ENCODE results near the gene TH.
"Not testable (repeated sequence)": the region's sequence is repeated elsewhere in the genome, so short reads cannot be mapped to it uniquely, and the experiment has no call there.

Gene TH

GRCh38 chr11:2178055-2178773, 6.6 kb upstream of the TH start:
- DNase-seq (ENCODE audit: low read depth in 2 of 2) = not testable (repeated sequence)

- DNase-seq (ENCODE audit: low read depth in 2 of 2) = no peak
Measured at GRCh38 chr11:2177076-2177475, 5.5 kb upstream of the TH start.

DNA sequence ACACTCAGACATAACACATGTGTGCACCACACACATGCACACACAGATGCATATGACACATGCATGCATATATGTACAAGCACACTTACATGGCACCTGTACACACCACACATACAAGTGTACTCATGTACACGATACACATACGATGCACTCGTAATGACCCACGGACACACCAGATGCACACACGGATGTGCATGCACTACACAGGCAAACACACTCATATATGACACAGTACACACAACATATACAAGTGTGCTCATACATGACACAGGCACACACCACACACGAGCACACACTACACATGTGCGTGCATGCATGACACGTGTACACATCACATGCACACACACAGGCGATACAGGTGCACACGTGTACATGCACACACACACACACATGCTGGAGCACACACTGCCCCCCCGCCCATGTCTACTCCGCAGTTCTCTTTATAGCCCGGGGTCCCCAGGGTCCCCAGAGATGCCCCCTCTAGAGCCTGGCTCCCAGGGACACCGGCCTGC, 4.8 kb upstream of the TH start:
- no peak for DNase-seq (ENCODE audit: low read depth in 2 of 2)

- no peak for DNase-seq (ENCODE audit: low read depth in 2 of 2)
Measured at GRCh38 chr11:2175659-2176058, 4.0 kb upstream of the TH start.

DNA sequence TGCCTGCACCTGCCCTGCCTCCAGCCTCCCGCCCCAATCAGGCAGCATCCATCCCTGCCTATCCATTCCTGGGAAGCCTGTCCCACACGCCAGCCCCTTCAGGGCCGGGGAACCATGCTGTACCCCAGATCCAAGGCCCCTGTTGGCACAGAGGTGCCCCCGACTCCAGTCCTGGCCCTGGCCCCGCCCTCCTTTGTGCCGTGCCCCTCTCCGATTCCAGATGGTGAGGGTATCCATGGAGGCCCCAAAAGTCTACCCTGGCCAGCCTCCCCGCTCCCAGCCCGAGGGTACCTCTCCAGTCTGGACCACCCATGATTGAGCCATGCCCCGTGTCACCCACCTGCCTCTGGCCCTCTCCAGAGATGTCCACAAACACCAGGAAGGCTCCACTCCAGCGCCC, 2.7 kb upstream of the TH start:
- DNase-seq (ENCODE audit: low read depth in 2 of 2) = no peak

DNA sequence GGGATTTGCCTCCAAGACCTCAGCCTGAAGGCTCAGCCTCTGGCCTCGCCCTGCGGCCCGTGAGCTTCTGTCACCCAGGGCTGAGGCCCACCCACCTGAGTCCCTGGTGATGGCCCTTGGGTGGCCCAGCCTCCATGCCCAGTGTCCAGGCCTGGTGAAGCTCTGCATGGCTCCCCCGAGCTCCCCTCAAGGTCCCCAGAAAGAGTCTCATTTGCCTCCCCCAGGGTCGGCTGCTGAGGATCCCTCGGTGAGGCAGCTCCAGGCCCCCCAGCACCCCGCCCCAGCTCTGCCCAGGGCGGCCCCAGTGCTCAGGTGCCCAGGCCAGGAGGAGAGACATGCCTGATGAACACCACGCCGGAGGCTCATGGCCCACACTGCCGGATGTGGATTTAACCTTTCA, 2.1 kb upstream of the TH start:
- DNase-seq (ENCODE audit: low read depth in 2 of 2) = no peak

DNA sequence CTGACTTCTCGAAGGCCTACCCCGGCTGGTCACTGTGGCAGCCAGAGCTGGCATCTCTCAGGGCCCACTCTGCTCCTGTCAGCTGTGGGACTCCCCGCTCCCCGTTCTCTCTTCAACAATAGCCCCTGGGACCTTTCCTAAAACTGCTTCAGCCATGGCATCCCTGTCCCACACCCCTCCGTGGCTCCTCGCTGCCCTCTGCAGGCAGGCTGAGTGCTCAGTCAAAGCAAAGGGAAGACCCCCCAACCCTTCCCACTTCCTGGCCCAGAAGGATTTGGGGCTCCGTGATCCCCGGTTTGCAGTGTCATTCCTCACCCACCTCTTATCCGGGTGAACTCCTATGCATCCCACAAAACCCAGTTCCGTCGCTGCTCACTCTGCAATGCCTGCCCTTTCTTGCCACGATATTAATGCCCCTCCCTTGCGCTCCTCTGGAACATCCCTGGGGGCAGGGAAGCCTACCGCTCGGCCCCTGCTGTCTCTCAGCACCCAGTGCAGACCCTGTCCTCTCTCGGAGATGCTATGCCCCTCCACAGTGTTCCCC, 1.6 kb upstream of the TH start:
- DNase-seq (ENCODE audit: low read depth in 2 of 2) = no peak

GRCh38 chr11:2172676-2173075, 1.1 kb upstream of the TH start:
- no peak for DNase-seq (ENCODE audit: low read depth in 2 of 2)

DNA sequence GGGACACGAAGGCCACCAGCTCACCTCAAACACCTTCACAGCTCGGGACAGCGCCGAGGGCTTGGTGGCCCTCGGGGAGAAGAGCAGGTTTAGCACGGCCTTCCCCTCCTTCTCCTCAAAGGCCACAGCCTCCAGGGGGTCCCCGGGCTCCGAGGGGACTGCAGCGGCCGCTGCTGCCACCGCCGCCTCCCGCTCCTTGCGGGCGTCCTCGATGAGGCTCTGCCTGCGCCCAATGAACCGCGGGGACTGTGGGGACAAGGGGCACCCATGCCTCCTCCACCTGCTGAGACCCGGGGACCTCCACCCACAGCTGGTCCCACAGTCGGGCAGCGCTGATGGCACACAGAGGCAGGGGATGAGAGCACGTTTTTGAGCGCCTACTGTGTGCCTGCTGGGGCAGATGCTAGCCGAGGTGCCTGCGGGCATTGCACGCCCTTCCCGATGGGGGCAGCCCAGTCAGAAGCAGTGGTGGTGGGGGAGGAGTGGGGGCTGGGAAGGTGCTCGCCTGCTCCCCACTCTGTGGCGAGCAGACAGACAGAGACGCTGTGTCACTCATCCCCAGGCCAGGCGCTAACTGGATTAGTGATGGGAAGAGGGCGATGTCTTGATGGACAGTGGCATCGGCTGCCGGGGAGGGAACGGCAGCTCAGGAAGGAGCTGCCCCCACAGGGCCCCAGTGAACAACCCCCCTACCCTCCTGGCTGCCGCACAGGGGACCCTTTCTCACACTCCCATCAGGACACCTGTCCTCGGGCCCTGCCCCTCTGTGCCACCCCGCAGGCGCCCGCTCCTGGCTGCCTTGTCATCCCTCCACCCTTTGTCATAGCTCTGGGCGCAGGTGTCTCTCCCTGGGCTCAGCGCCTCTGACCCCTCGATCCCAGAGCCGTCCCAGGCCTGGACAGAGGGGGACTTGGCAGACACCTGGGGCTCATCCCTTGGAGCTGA, 1.7 kb downstream of the TH start:
- no peak for DNase-seq (ENCODE audit: low read depth in 2 of 2)

DNA sequence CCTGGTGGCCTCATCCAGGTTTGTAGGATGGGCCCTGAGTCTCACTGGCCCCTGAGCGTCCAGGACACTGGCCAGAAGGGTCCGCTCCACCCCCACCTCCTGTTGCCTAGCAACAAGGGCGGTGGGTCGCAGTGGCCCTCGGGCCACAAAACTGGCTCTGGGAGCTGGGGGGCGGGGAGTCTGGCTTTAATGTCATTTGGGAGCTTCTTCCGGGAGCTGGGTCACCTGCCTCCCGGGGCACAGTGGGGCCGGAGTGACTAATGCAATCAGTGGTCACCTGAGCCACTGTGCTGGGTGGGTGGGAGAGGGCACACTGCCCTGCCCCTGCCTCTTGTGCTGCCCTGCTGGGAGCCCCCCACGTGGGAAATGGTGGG, 2.6 kb downstream of the TH start:
- DNase-seq (ENCODE audit: low read depth in 2 of 2) = no peak

- DNase-seq (ENCODE audit: low read depth in 2 of 2) = no peak
Measured at GRCh38 chr11:2168286-2169004, 3.2 kb downstream of the TH start.

GRCh38 chr11:2167141-2168045, 4.2 kb downstream of the TH start:
- no peak for DNase-seq (ENCODE audit: low read depth in 2 of 2)

- peak; percentile 25 to 42 for DNase-seq (ENCODE audit: low read depth in 2 of 2)
Measured at GRCh38 chr11:2166091-2166851, 5.3 kb downstream of the TH start.

DNA sequence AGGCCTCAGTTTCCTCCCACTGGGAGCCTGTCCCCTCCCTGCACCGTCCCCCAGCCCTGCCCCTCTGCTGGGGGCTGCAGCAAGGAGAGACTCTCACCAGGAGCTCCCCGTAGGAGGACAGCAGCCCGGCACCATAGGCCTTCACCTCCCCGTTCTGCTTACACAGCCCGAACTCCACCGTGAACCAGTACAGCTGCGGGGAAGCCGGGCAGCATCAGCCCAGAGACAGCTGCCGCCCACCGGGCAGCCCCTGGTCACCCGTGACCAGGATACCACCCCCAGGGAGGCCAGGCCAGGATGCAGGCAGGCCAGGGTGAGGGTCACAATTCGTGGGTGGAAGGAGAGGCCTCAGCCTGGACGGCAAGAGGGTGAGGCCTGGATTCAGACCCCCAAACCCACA, 6.0 kb downstream of the TH start:
- no peak for DNase-seq (ENCODE audit: low read depth in 2 of 2)

GRCh38 chr11:2164861-2165555, 6.6 kb downstream of the TH start:
- no peak for DNase-seq (ENCODE audit: low read depth in 2 of 2)

DNA sequence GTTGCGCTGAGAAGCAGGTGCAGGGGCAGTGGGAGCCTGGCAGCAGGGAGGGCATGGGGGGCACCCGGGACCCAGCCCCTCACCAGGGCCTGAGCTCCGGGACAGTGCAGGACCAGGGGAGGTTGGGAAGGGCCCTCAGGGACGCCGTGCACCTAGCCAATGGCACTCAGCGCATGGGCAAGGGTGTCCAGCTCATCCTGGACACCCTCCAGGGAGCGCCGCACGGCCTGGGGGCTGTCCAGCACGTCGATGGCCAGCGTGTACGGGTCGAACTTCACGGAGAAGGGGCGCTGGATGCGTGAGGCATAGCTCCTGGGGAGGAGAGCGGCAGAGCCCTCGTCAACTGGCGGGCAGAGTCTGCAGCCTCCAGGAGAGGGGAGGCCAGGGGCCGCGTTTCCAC, 7.5 kb downstream of the TH start:
- no peak for DNase-seq (ENCODE audit: low read depth in 2 of 2)

DNA sequence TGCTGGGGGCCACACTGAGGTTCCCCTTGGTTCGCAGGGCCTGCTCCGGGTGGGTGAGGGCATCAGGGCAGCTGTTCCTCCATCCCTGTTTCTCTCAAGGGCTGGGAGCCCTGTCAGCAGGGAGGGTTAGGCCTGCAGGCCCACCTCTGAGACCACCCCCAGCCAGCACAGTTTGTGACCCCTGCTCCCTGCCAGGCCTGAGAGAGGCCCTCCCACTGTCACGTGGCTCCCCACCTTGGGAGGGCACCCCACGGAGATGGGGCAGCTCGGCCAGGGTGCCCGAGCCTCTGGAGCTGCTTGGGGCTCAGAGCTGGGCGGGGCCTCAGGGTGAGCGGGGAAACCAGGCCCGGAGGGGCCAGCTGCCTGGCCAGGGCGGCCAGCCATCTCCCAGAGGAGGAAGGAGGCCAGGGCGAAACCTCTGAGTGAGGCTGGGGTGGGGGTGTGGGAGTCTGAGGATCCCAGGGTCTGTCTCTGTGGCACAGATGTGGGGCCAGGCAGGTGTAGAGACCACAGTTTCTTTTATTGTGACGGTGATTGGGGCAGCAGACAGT, 8.1 kb downstream of the TH start:
- DNase-seq (ENCODE audit: low read depth in 2 of 2) = no peak

GRCh38 chr11:2160736-2161259, 10.8 kb downstream of the TH start, which contains the start of gene INS:
INS (minus strand) TSS chr11:2161209; CDS start chr11:2160971, 238 bp downstream.
- DNase-seq (ENCODE audit: low read depth in 2 of 2) = no peak
